DMS79 treated with DMSO at 0.1 percent for 48 hours (cell line): Measurements from ENCODE around the gene ZNF415.
"Not testable (repeated sequence)": the region's sequence is repeated elsewhere in the genome, so short reads cannot be mapped to it uniquely, and the experiment has no call there.

Experiments
- DNase-seq: peaks from one replicate; lab custom pipeline; 2025; lab: John Stamatoyannopoulos, UW

ZNF415 gene

GRCh38 chr19:53102756-53103233 is 29.9 kb downstream of the ZNF415 start:
- no peak for DNase-seq

- DNase-seq, result peak; percentile 28
Observed at GRCh38 chr19:53102206-53102755, 30.4 kb downstream of the ZNF415 start.

GRCh38 chr19:53101518-53101917 is 31.2 kb downstream of the ZNF415 start:
- no peak for DNase-seq

GRCh38 chr19:53098570-53098969 is 34.1 kb downstream of the ZNF415 start:
- DNase-seq, result not testable (repeated sequence)

- not testable (repeated sequence) for DNase-seq
Observed at GRCh38 chr19:53096982-53097690, 35.6 kb downstream of the ZNF415 start.

GRCh38 chr19:53096579-53096978 is 36.1 kb downstream of the ZNF415 start:
- DNase-seq, result not testable (repeated sequence)

GRCh38 chr19:53094754-53095575 is 37.7 kb downstream of the ZNF415 start:
- DNase-seq, result no peak

- DNase-seq, result no peak
Observed at GRCh38 chr19:53092723-53093122, 40.0 kb downstream of the ZNF415 start.

- DNase-seq, result no peak
Observed at GRCh38 chr19:53091413-53092254, 41.1 kb downstream of the ZNF415 start.

GRCh38 chr19:53088091-53088490 is 44.6 kb downstream of the ZNF415 start:
- no peak for DNase-seq

GRCh38 chr19:53086949-53087348 is 45.8 kb downstream of the ZNF415 start:
- DNase-seq, result no peak

- no peak for DNase-seq
Observed at GRCh38 chr19:53085496-53085895, 47.2 kb downstream of the ZNF415 start.

- DNase-seq, result no peak
Observed at GRCh38 chr19:53082929-53083328, 49.8 kb downstream of the ZNF415 start.

- no peak for DNase-seq
Observed at GRCh38 chr19:53079313-53079924, 53.3 kb downstream of the ZNF415 start.

- no peak for DNase-seq
Observed at GRCh38 chr19:53078668-53079067, 54.0 kb downstream of the ZNF415 start.

- no peak for DNase-seq
Observed at GRCh38 chr19:53076984-53077383, 55.7 kb downstream of the ZNF415 start.

GRCh38 chr19:53068834-53069233 is 63.9 kb downstream of the ZNF415 start:
- no peak for DNase-seq

- DNase-seq, result no peak
Observed at GRCh38 chr19:53068199-53068598, 64.5 kb downstream of the ZNF415 start.

- DNase-seq, result peak; percentile 50
Observed at GRCh38 chr19:53057904-53058580, 74.7 kb downstream of the ZNF415 start.
